Astrocyte of the cerebellum (primary cell): ENCODE results near the gene RNF224.

Experiments
- DNase-seq: peaks from one replicate; pipeline ENCODE4 v3.0.0-alpha.2; 2011; ENCODE audit warnings: low read depth
- H3K4me3 ChIP-seq: 2 replicates; pipeline ENCODE4 v1.5.1; 2011; ENCODE audit warnings: mild to moderate bottlenecking, low read depth, low read length, moderate library complexity
- CTCF ChIP-seq: IDR thresholded peaks from 2 replicates; pipeline ENCODE4 v1.5.1; 2012; ENCODE audit warnings: low read length, low read depth, moderate library complexity, mild to moderate bottlenecking; ENCODE audit errors: missing control alignments
- in situ Hi-C: cut with HindIII; loops from 2 replicates; pipeline ENCODE4 v1.10.0; 2017; ENCODE audit warnings: low sequenced_read_pairs

RNF224 gene

GRCh38 chr9:137228506-137228967 is 1.2 kb downstream of the RNF224 start:
- in situ Hi-C loops = no loop called here
- DNase-seq = no peak
- TF ChIP-seq CTCF = no peak
- no peak overlapping the region for H3K4me3 ChIP-seq

DNA sequence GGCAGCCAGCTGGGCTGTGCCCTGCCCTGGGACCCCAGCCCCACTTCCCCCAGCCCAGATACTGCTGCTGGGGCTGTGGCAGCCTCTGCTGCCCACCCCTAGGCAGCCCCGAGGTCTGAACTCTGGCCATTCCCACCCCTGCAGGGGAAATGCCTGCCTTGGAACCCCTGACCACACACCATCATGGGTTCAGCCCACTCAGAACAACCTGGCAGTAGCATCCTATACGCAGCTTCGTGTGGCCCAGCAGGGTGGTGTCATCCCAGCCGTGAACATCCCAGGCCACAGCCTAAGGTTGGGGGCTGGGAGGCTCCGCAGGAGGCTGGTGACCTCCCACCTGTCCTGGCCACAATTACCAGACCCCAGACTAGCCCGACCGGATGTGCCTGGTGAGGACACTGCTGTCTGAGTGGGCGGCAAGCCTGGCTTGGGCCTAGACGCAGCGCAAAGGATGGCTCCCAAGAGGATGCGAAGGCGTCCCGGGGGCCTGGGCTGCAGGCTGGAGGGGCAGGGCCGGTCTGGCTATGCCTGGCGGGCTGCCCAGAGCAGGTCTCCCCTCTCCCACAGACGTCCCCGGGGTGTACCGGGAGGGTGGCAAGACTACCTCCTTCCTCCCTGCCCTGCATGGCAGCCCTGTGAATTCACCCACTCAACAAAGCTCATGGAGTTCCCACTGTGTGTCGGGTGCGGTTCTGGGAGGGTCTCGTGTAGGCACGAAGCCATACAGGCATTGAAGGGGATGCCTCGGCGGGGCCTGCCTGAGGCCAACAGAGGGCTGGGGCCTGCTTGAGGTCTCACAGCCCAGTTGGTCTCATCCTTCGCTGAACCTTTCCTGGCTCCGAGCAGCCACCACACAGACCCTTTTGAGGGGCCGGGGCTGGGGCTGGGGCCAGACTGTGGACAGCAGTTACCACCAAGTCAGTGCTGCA is 1.9 kb downstream of the RNF224 start:
- no peak overlapping the region for H3K4me3 ChIP-seq
- in situ Hi-C loops = no loop called here
- no peak for TF ChIP-seq CTCF
- no peak for DNase-seq

GRCh38 chr9:137229903-137230704 is 2.8 kb downstream of the RNF224 start:
- DNase-seq = no peak
- in situ Hi-C loops = no loop called here
- no peak overlapping the region for H3K4me3 ChIP-seq
- no peak for TF ChIP-seq CTCF

GRCh38 chr9:137230705-137231371 is 3.5 kb downstream of the RNF224 start, which contains the start of gene SLC34A3:
Gene SLC34A3 (plus strand): TSS chr9:137230901. CDS start chr9:137231703, 802 bp downstream.
- DNase-seq = no peak
- in situ Hi-C loops = no loop called here
- no peak within 1 kb of the TSS for H3K4me3 ChIP-seq
- TF ChIP-seq CTCF = no peak

- in situ Hi-C loops = no loop called here
- H3K4me3 ChIP-seq = no peak overlapping the region
- no peak for DNase-seq
- no peak for TF ChIP-seq CTCF
Observed at GRCh38 chr9:137231372-137232039, 4.2 kb downstream of the RNF224 start.
